ENCODE results near the gene FIG4. TPM values are rescaled to one million over a fixed set of nuclear protein-coding genes. Genes with fewer than 3 reads are reported as not detected.

The FIG4 gene
- total RNA-seq, 4 donors from 2014 or later = 4.1 to 35.5 (median 17.4) TPM

GRCh38 chr6:109714166-109714565 is 23.1 kb downstream of the FIG4 start:
- Histone ChIP-seq H3K4me3 (no peak overlapping the region), H3K27ac (no peak overlapping the region)
- intact Hi-C loops (cut with DNase I; ENCODE audit: low total_unique reads) = no loop called here

DNA sequence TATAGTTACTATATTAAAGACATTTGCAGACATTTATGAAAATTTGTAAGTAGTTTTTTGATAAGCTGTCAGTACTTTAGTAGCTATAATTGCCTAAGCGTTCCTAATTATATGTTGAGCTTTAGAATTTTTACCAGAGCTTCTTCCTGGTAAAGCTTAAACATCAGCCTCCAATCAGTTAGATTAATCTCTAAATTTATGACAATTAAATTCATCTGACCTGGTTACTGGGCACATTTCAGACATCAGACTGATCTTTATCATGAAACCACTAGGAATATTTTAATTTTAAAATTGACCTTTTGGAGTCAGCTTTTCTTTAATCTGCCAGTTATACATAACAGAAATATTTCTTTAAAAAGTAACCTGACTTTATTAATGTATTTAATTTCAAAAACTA is 23.5 kb downstream of the FIG4 start:
- intact Hi-C loops (cut with DNase I; ENCODE audit: low total_unique reads) = no loop called here
- TF ChIP-seq POLR2A (IDR thresholded peaks at IDR 0.05) (no peak), CTCF (IDR thresholded peaks at IDR 0.05) (no peak)
- DNase-seq = no peak

More at GRCh38 chr6:109714166-109714565, 23.1 kb downstream of the FIG4 start:
- TF ChIP-seq CTCF (IDR thresholded peaks at IDR 0.05) (no peak), POLR2A (IDR thresholded peaks at IDR 0.05) (no peak)
- H3K36me3 ChIP-seq = no peaks in the 10 kb centered on the region
- no peaks in the 10 kb centered on the region for H3K4me1 ChIP-seq
- no peaks in the 10 kb centered on the region for H3K9me3 ChIP-seq
- DNase-seq = no peak
- no peaks in the 10 kb centered on the region for H3K27me3 ChIP-seq

DNA sequence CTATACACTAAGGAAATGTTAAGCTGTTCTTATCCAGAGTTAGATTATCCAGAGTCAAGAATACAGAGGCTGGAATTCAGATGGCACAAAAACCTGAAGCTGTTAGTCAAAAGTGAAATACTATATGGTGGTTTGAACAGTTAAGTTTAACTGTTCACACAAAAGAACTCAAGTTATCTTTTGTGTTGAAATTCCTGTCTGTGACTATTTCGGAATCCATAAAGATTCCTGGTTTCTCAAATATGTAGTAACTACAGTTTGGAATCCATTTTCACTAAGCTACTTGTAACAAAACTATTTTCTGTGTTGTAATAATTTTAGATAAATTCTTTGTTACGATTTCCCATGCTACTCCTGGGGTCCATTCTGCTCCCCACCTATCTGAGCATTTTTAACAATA is 24.5 kb downstream of the FIG4 start:
- Histone ChIP-seq H3K27ac (no peak overlapping the region), H3K4me3 (no peak overlapping the region), H3K9me3 (no peaks in the 10 kb centered on the region), H3K4me1 (no peaks in the 10 kb centered on the region), H3K36me3 (no peaks in the 10 kb centered on the region), H3K27me3 (no peaks in the 10 kb centered on the region)
- no peak for DNase-seq
- TF ChIP-seq POLR2A (IDR thresholded peaks at IDR 0.05) (no peak), CTCF (IDR thresholded peaks at IDR 0.05) (no peak)
- intact Hi-C loops (cut with DNase I; ENCODE audit: low total_unique reads) = no loop called here

More for the DNA sequence above, 23.5 kb downstream of the FIG4 start:
- no peak overlapping the region for H3K27ac ChIP-seq
- no peaks in the 10 kb centered on the region for H3K27me3 ChIP-seq
- H3K9me3 ChIP-seq = no peaks in the 10 kb centered on the region
- H3K36me3 ChIP-seq = no peaks in the 10 kb centered on the region
- H3K4me3 ChIP-seq = no peak overlapping the region
- H3K4me1 ChIP-seq = no peaks in the 10 kb centered on the region

GRCh38 chr6:109717971-109718370 is 26.9 kb downstream of the FIG4 start:
- TF ChIP-seq CTCF (IDR thresholded peaks at IDR 0.05) = no peak
- TF ChIP-seq POLR2A (IDR thresholded peaks at IDR 0.05) = no peak
- no peak for DNase-seq
- H3K27me3 ChIP-seq = no peaks in the 10 kb centered on the region
- no peaks in the 10 kb centered on the region for H3K9me3 ChIP-seq
- H3K4me3 ChIP-seq = no peak overlapping the region
- no peaks in the 10 kb centered on the region for H3K4me1 ChIP-seq
- H3K36me3 ChIP-seq = no peaks in the 10 kb centered on the region
- H3K27ac ChIP-seq = no peak overlapping the region
- intact Hi-C loops (cut with DNase I; ENCODE audit: low total_unique reads) = no loop called here

GRCh38 chr6:109718991-109719390 is 27.9 kb downstream of the FIG4 start:
- DNase-seq = no peak
- H3K27me3 ChIP-seq = no peaks in the 10 kb centered on the region
- intact Hi-C loops (cut with DNase I; ENCODE audit: low total_unique reads) = no loop called here
- H3K9me3 ChIP-seq = no peaks in the 10 kb centered on the region
- H3K4me1 ChIP-seq = no peaks in the 10 kb centered on the region
- H3K36me3 ChIP-seq = no peaks in the 10 kb centered on the region
- no peak overlapping the region for H3K4me3 ChIP-seq
- TF ChIP-seq CTCF (IDR thresholded peaks at IDR 0.05) (no peak), POLR2A (IDR thresholded peaks at IDR 0.05) (no peak)
- no peak overlapping the region for H3K27ac ChIP-seq
